HepG2 (cell line): Measurements from ENCODE around the gene KRTAP3-3. TPM values are rescaled to one million over a fixed set of nuclear protein-coding genes. Genes with fewer than 3 reads are reported as not detected.

Experiments used
- KLF9 ChIP-seq: IDR thresholded peaks from 2 replicates; pipeline ENCODE4 v1.6.1; 2016; ENCODE audit warnings: low read depth
- RFX5 ChIP-seq: IDR thresholded peaks from 2 replicates; pipeline ENCODE4 v1.6.1; 2011; ENCODE audit warnings: low read depth, low read length, improper control_type of control experiment
- ZBTB34 ChIP-seq: sonication (generic); formaldehyde crosslinking; IDR thresholded peaks from 2 replicates; pipeline ENCODE4 v1.8.0; 2022; ENCODE audit warnings: mild to moderate bottlenecking, missing genetic modification reagents
- ZBTB49 ChIP-seq: sonication (generic); formaldehyde crosslinking; IDR thresholded peaks from 2 replicates; pipeline ENCODE4 v1.4.0; 2020; ENCODE audit warnings: missing genetic modification reagents, borderline replicate concordance
- ZNF121 ChIP-seq: sonication (generic); formaldehyde crosslinking; IDR thresholded peaks from 2 replicates; pipeline ENCODE4 v1.5.0; 2020; ENCODE audit warnings: mild to moderate bottlenecking, missing genetic modification reagents
- ZNF367 ChIP-seq: sonication (generic); formaldehyde crosslinking; IDR thresholded peaks from 2 replicates; pipeline ENCODE4 v1.4.0; 2020; ENCODE audit warnings: missing genetic modification reagents, borderline replicate concordance
- ZNF549 ChIP-seq: sonication (generic); formaldehyde crosslinking; IDR thresholded peaks from 2 replicates; pipeline ENCODE4 v1.5.0; 2020; ENCODE audit warnings: missing genetic modification reagents
- ZNF674 ChIP-seq: sonication (generic); formaldehyde crosslinking; IDR thresholded peaks from 2 replicates; pipeline ENCODE4 v1.5.0; 2020; ENCODE audit warnings: low read depth, mild to moderate bottlenecking, missing genetic modification reagents
- ZNF713 ChIP-seq: sonication (generic); formaldehyde crosslinking; IDR thresholded peaks from 2 replicates; pipeline ENCODE4 v1.4.0; 2020; ENCODE audit warnings: mild to moderate bottlenecking, missing genetic modification reagents
- ZSCAN30 ChIP-seq: sonication (generic); formaldehyde crosslinking; IDR thresholded peaks from 2 replicates; pipeline ENCODE4 v1.5.0; 2020; ENCODE audit warnings: mild to moderate bottlenecking, missing genetic modification reagents
- polyA plus RNA-seq, 8 experiments: library from polyadenylated mRNA; depleted of rRNA in 3 of 8; stranded (reverse) in 7 of 8; unstranded in 1 of 8; fragments of >200 nt; fragmentation: Illumina TruSeq in 4 of 8; extraction: Trizol in 4 of 8; gene quantifications; 2 replicates each; pipeline versions ENCODE4 v1.2.1 to v1.2.3, GENCODE V29; 2011 to 2016; ENCODE audit warnings: low read depth in 4 of 8, missing spikeins in 1 of 8, mixed read lengths in 1 of 8; ENCODE audit not compliant: insufficient read depth in 1 of 8
- total RNA-seq, 5 experiments: library from RNA; depleted of rRNA; stranded (reverse); fragments of >200 nt; fragmentation: Illumina TruSeq; extraction: Trizol; gene quantifications; 2 replicates each; pipeline ENCODE4 v1.2.3, GENCODE V29; 2016; ENCODE audit warnings: low read depth in 1 of 5
- TF ChIP-seq, protein P1 (sequence below): IDR thresholded peaks from 2 replicates; pipeline ENCODE4 v1.6.1; 2012; ENCODE audit warnings: inconsistent platforms
- TF ChIP-seq, protein P2 (sequence below): sonication (generic); formaldehyde crosslinking; IDR thresholded peaks from 2 replicates; pipeline ENCODE4 v1.8.1; 2023; ENCODE audit warnings: mild to moderate bottlenecking, inconsistent platforms, moderate library complexity, missing genetic modification reagents, borderline replicate concordance
- TF ChIP-seq, protein P3 (sequence below): sonication (generic); formaldehyde crosslinking; IDR thresholded peaks from 2 replicates; pipeline ENCODE4 v1.4.0; 2020; ENCODE audit warnings: missing genetic modification reagents
- TF ChIP-seq, protein P4 (sequence below): sonication (generic); formaldehyde crosslinking; IDR thresholded peaks from 2 replicates; pipeline ENCODE4 v1.8.0; 2022; ENCODE audit warnings: missing genetic modification reagents, mild to moderate bottlenecking, borderline replicate concordance
- TF ChIP-seq, protein P5 (sequence below): sonication (generic); formaldehyde crosslinking; IDR thresholded peaks from 2 replicates; pipeline ENCODE4 v1.4.0; 2020; ENCODE audit warnings: mild to moderate bottlenecking, missing genetic modification reagents, borderline replicate concordance

Gene KRTAP3-3
- total and polyA plus RNA-seq, 2 of the 13 experiments (the other 11 are each of a cell fraction or from before 2014, with no cell fraction given): not detected

DNA sequence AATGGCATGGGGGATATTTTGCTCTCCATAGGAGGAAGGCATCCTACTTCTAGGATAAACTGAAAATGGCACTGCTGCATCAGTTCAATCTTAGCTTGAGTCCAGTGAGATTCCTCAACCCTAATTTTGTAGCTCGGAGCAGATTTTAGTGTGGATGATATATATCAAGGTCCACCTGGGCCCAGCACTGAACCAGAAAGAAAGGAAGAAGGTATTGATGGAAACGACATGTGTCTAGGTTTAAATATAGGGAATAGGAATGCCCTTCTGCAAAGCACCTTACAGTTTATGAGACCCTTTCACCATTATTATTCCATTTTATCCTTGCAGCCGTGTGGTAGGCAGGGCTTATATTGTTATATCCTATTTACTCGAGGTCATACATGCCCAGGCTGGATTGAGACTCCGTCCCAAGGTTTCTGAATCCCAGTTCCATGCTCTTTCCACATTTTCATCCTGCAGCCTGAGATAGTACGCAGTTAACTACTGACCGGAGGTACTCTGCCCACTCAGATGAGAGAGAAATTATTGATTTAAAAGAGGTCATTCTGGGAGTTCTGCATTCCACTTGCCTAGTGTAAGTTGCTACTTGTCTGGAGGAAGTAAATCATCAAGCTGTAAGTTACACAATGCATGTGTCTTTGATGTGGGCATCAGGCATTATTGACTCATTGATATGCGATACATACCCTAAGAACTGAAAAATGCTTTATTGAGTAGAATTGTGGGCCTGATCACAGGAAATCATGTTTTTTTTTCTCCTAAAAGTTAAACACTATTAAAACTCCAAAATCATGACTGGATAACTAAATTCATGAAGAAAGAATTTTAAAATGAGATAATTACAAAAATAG is 37.3 kb downstream of the KRTAP3-3 start (continued):
- no peak for TF ChIP-seq ZBTB49 (CRISPR knock-in tag)
- TF ChIP-seq ZNF367 (CRISPR knock-in tag): no peak
- TF ChIP-seq ZSCAN30 (CRISPR knock-in tag): no peak
- TF ChIP-seq, protein P1, sequence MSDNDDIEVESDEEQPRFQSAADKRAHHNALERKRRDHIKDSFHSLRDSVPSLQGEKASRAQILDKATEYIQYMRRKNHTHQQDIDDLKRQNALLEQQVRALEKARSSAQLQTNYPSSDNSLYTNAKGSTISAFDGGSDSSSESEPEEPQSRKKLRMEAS: peak; percentile 81
- no peak for TF ChIP-seq ZNF549 (CRISPR knock-in tag)
- TF ChIP-seq ZNF674 (CRISPR knock-in tag): no peak
- TF ChIP-seq, protein P2, sequence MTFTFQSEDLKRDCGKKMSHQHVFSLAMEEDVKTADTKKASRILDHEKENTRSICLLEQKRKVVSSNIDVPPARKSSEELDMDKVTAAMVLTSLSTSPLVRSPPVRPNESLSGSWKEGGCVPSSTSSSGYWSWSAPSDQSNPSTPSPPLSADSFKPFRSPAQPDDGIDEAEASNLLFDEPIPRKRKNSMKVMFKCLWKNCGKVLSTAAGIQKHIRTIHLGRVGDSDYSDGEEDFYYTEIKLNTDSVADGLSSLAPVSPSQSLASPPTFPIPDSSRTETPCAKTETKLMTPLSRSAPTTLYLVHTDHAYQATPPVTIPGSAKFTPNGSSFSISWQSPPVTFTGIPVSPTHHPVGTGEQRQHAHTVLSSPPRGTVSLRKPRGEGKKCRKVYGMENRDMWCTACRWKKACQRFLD (CRISPR knock-in tag): no peak
- no peak for TF ChIP-seq ZNF121 (CRISPR knock-in tag)
- TF ChIP-seq ZBTB34 (CRISPR knock-in tag): peak; percentile 77; the same call in 1 of the 2 replicates
- TF ChIP-seq, protein P3, sequence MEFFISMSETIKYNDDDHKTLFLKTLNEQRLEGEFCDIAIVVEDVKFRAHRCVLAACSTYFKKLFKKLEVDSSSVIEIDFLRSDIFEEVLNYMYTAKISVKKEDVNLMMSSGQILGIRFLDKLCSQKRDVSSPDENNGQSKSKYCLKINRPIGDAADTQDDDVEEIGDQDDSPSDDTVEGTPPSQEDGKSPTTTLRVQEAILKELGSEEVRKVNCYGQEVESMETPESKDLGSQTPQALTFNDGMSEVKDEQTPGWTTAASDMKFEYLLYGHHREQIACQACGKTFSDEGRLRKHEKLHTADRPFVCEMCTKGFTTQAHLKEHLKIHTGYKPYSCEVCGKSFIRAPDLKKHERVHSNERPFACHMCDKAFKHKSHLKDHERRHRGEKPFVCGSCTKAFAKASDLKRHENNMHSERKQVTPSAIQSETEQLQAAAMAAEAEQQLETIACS (CRISPR knock-in tag): no peak
- no peak for TF ChIP-seq RFX5
- TF ChIP-seq, protein P4, sequence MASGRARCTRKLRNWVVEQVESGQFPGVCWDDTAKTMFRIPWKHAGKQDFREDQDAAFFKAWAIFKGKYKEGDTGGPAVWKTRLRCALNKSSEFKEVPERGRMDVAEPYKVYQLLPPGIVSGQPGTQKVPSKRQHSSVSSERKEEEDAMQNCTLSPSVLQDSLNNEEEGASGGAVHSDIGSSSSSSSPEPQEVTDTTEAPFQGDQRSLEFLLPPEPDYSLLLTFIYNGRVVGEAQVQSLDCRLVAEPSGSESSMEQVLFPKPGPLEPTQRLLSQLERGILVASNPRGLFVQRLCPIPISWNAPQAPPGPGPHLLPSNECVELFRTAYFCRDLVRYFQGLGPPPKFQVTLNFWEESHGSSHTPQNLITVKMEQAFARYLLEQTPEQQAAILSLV (CRISPR knock-in tag): peak; percentile 37; the same call in 1 of the 2 replicates
- TF ChIP-seq KLF9 (CRISPR knock-in tag): peak; percentile 80; the same call in 1 of the 2 replicates
- TF ChIP-seq, protein P5, sequence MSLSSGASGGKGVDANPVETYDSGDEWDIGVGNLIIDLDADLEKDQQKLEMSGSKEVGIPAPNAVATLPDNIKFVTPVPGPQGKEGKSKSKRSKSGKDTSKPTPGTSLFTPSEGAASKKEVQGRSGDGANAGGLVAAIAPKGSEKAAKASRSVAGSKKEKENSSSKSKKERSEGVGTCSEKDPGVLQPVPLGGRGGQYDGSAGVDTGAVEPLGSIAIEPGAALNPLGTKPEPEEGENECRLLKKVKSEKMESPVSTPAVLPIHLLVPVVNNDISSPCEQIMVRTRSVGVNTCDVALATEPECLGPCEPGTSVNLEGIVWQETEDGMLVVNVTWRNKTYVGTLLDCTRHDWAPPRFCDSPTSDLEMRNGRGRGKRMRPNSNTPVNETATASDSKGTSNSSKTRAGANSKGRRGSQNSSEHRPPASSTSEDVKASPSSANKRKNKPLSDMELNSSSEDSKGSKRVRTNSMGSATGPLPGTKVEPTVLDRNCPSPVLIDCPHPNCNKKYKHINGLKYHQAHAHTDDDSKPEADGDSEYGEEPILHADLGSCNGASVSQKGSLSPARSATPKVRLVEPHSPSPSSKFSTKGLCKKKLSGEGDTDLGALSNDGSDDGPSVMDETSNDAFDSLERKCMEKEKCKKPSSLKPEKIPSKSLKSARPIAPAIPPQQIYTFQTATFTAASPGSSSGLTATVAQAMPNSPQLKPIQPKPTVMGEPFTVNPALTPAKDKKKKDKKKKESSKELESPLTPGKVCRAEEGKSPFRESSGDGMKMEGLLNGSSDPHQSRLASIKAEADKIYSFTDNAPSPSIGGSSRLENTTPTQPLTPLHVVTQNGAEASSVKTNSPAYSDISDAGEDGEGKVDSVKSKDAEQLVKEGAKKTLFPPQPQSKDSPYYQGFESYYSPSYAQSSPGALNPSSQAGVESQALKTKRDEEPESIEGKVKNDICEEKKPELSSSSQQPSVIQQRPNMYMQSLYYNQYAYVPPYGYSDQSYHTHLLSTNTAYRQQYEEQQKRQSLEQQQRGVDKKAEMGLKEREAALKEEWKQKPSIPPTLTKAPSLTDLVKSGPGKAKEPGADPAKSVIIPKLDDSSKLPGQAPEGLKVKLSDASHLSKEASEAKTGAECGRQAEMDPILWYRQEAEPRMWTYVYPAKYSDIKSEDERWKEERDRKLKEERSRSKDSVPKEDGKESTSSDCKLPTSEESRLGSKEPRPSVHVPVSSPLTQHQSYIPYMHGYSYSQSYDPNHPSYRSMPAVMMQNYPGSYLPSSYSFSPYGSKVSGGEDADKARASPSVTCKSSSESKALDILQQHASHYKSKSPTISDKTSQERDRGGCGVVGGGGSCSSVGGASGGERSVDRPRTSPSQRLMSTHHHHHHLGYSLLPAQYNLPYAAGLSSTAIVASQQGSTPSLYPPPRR: peak; percentile 98
- no peak for TF ChIP-seq ZNF713 (CRISPR knock-in tag)
